ENCODE results near the gene SLC2A9.

DNA sequence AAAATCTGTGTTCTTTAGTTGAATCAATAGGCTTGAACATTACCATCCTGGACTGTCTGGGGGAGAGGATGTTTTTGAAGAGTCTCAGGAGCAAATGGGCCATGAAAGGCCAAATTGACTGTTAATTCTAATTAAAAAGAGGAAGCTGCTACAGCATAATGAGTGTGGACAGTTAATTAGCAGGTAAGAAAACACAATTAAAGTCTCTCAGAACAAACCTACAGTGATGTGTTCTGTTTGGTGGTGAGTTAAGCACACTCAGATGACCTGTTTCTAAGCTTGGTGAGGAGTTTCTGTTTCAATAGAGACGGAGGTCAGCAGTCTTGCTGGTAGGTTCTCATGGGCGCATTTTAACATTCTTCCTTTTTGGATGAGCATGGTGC, 171.8 kb downstream of the SLC2A9 start:
- TF ChIP-seq CTCF (conservative IDR thresholded peaks at IDR 0.05 in 1 of 2, IDR thresholded peaks at IDR 0.05 in 1 of 2; ENCODE audit: low read depth in 1 of 2, low read length in 2 of 2) (no peak), EZH2 (IDR thresholded peaks at IDR 0.05; ENCODE audit: low read length, missing control alignments) (no peak)
